Neural crest cell (in vitro differentiated cells): ENCODE measurements around the gene DHX8. TPM values are rescaled to one million over a fixed set of nuclear protein-coding genes. Genes with fewer than 3 reads are reported as not detected.

Source experiments
- DNase-seq: peaks from one replicate; pipeline ENCODE4 v3.0.0; 2021; ENCODE audit warnings: low read depth, mixed read lengths, low spot score
- H3K27ac Mint-ChIP-seq: one replicate; pipeline ENCODE4 v1.8.0; 2021; ENCODE audit warnings: mild to moderate bottlenecking, mixed read lengths; ENCODE audit not compliant: unreplicated experiment
- H3K27me3 Mint-ChIP-seq: 2 replicates; pipeline ENCODE4 v1.8.0; 2021; ENCODE audit warnings: low read depth, mild to moderate bottlenecking, mixed read lengths
- H3K36me3 Mint-ChIP-seq: 2 replicates; pipeline ENCODE4 v1.8.0; 2021; ENCODE audit warnings: low read depth, mild to moderate bottlenecking, mixed read lengths
- H3K4me1 Mint-ChIP-seq: 2 replicates; pipeline ENCODE4 v1.8.0; 2021; ENCODE audit warnings: mixed read lengths
- H3K4me3 Mint-ChIP-seq: one replicate; pipeline ENCODE4 v1.8.0; 2021; ENCODE audit warnings: mild to moderate bottlenecking, mixed read lengths
- H3K9me3 Mint-ChIP-seq: 2 replicates; pipeline ENCODE4 v1.8.0; 2021; ENCODE audit warnings: mixed read lengths
- total RNA-seq: library from RNA; stranded (reverse); gene quantifications from 2 replicates; pipeline ENCODE4 v1.2.1, GENCODE V29; 2021
- TF ChIP-seq, protein P1 (sequence below): fragments of 200-600 bp; sonication (generic); conservative IDR thresholded peaks from 2 replicates; pipeline ENCODE4 v1.5.0; 2021; ENCODE audit warnings: antibody characterized with exemption, mild to moderate bottlenecking

Gene DHX8
- total RNA-seq, 1 donor from 2014 or later, result 68.0 TPM

GRCh38 chr17:43517615-43518386, 34.0 kb downstream of the DHX8 start:
- DNase-seq, result no peak
- Mint-ChIP-seq H3K4me1 (peaks cover 4% of the 10 kb centered on the region), H3K36me3 (peaks cover 6% of the 10 kb centered on the region), H3K27me3 (no peaks in the 10 kb centered on the region), H3K9me3 (no peaks in the 10 kb centered on the region), H3K4me3 (no peak overlapping the region), H3K27ac (no peak overlapping the region)
- TF ChIP-seq, protein P1, sequence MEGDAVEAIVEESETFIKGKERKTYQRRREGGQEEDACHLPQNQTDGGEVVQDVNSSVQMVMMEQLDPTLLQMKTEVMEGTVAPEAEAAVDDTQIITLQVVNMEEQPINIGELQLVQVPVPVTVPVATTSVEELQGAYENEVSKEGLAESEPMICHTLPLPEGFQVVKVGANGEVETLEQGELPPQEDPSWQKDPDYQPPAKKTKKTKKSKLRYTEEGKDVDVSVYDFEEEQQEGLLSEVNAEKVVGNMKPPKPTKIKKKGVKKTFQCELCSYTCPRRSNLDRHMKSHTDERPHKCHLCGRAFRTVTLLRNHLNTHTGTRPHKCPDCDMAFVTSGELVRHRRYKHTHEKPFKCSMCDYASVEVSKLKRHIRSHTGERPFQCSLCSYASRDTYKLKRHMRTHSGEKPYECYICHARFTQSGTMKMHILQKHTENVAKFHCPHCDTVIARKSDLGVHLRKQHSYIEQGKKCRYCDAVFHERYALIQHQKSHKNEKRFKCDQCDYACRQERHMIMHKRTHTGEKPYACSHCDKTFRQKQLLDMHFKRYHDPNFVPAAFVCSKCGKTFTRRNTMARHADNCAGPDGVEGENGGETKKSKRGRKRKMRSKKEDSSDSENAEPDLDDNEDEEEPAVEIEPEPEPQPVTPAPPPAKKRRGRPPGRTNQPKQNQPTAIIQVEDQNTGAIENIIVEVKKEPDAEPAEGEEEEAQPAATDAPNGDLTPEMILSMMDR, result no peak

GRCh38 chr17:43521389-43521788, 37.6 kb downstream of the DHX8 start:
- Mint-ChIP-seq H3K4me1 (peaks cover 25% of the 10 kb centered on the region), H3K36me3 (peaks cover 10% of the 10 kb centered on the region), H3K27ac (no peak overlapping the region), H3K9me3 (no peaks in the 10 kb centered on the region), H3K27me3 (no peaks in the 10 kb centered on the region), H3K4me3 (no peak overlapping the region)
- no peak for DNase-seq
- TF ChIP-seq, protein P1, result no peak

DNA sequence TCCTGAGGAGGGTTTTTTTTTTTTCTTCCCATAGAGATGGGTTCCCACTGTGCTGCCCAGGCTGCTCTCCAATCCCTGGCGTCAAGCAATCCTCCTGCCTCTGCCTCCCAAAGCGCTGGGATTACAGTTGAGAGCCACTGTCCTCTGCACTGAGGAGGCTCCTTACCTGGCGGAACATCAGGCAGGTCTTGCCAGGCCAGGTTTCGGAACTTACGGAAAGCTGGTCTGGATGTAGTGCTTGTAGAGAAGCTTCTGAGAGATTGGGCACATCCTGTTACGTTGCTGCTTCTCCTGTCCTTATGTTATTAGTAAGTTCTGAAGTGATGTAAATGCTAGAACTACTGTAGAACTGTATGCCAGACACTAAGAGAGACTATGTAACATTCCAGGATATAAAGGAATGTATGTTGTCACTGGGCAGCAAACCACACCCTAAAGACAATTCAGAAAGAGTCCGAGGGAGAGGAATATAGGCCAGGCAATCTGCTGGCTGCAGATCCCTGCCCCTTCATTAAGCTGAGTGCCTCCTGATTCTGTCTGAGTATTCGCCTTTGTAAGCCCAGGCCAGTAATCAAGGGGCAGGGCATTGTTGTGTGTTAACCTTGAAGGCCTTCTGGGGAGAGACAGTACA, 41.3 kb downstream of the DHX8 start:
- DNase-seq, result no peak
- Mint-ChIP-seq H3K4me3 (peak overlapping the region; percentile 57), H3K27ac (peak overlapping the region; percentile 37), H3K4me1 (peaks cover 55% of the 10 kb centered on the region), H3K36me3 (peaks cover 13% of the 10 kb centered on the region), H3K27me3 (no peaks in the 10 kb centered on the region), H3K9me3 (no peaks in the 10 kb centered on the region)
- TF ChIP-seq, protein P1, result no peak

GRCh38 chr17:43526886-43527648, 43.3 kb downstream of the DHX8 start:
- H3K9me3 Mint-ChIP-seq, result no peaks in the 10 kb centered on the region
- TF ChIP-seq, protein P1, result no peak
- H3K36me3 Mint-ChIP-seq, result peaks cover 14% of the 10 kb centered on the region
- no peak for DNase-seq
- peak overlapping the region; percentile 71 for H3K4me3 Mint-ChIP-seq
- peaks cover 70% of the 10 kb centered on the region for H3K4me1 Mint-ChIP-seq
- peaks cover 4% of the 10 kb centered on the region for H3K27me3 Mint-ChIP-seq
- H3K27ac Mint-ChIP-seq, result peak overlapping the region; percentile 87

DNA sequence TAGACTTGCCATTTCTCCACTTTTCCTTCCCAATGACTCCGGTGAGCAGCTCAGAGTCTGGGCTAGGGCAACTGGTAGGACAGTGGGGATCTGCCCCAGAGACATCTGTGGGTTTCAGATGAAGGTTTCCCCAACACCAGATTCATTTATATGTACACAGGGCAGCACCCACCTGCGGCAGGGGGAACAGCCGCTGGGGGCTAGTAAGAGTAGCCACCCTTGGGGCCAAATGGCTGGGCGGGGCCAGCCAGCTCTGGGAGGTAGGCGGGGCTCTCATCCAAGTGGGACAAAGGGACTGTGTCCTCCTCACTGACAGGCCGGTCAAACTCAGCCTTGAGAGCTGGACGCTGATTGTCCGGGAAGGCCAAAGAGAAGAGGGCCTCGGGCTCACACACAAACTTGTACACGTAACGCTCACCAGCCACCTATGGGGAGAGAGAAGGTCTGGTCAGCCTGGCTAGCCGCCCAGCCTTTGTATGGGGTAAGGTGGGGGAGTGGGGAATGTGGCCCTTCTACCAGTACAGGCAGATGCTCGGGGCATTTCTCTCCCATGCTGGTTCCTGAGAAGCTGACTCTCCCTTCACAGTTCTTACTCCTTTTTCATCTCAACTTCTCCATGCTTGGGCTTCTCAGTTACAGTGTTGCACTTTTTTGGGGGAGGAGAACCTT, 44.7 kb downstream of the DHX8 start:
- TF ChIP-seq, protein P1, result no peak
- peaks cover 4% of the 10 kb centered on the region for H3K27me3 Mint-ChIP-seq
- H3K4me1 Mint-ChIP-seq, result peaks cover 70% of the 10 kb centered on the region
- H3K36me3 Mint-ChIP-seq, result peaks cover 12% of the 10 kb centered on the region
- peak overlapping the region; percentile 96 for H3K27ac Mint-ChIP-seq
- H3K4me3 Mint-ChIP-seq, result peak overlapping the region; percentile 85
- H3K9me3 Mint-ChIP-seq, result no peaks in the 10 kb centered on the region
- peak; percentile 45 for DNase-seq
